Gastroesophageal sphincter (tissue), 3 donors: ENCODE data around the gene KIAA1755.

Experiments used
- CTCF ChIP-seq, 4 experiments: fragments of 200-600 bp in 2 of 4; fragments of 450-650 bp in 2 of 4; sonication (generic) in 1 of 4; IDR thresholded peaks; one replicate each; pipeline ENCODE4 v1.5.1; 2017 to 2019; ENCODE audit warnings: antibody characterized with exemption in 4 of 4, mild to moderate bottlenecking in 2 of 4, moderate library complexity in 2 of 4
- POLR2A ChIP-seq, 2 donors: fragments of 450-650 bp; IDR thresholded peaks; one replicate each; pipeline ENCODE4 v1.6.1; 2017; ENCODE audit warnings: antibody characterized with exemption in 2 of 2, mild to moderate bottlenecking in 2 of 2, moderate library complexity in 1 of 2
- POLR2AphosphoS5 ChIP-seq: sonication (generic); formaldehyde crosslinking; IDR thresholded peaks from one replicate; pipeline ENCODE4 v1.6.1; 2017; ENCODE audit warnings: antibody characterized with exemption

- TF ChIP-seq POLR2A (IDR thresholded peaks at IDR 0.05): no peak
- TF ChIP-seq CTCF (IDR thresholded peaks at IDR 0.05): no peak
- TF ChIP-seq POLR2AphosphoS5: no peak
Measured at GRCh38 chr20:38223743-38224100, 36.8 kb downstream of the KIAA1755 start.
